GM12865 (cell line): ENCODE results near the gene EXOC4.

ENCODE experiments used
- DNase-seq: peaks from one replicate; pipeline ENCODE4 v3.0.0; 2010; ENCODE audit warnings: low read depth
- H3K4me3 ChIP-seq: 2 replicates; pipeline ENCODE4 v1.5.1; 2011; ENCODE audit warnings: mild to moderate bottlenecking, low read depth, low read length, control low read depth
- TF ChIP-seq, protein P1 (sequence below): IDR thresholded peaks from 2 replicates; pipeline ENCODE4 v1.5.1; 2011; ENCODE audit warnings: low read length, control low read depth, low read depth, inconsistent platforms; ENCODE audit not compliant: insufficient read depth; ENCODE audit errors: missing control alignments

The EXOC4 gene

DNA sequence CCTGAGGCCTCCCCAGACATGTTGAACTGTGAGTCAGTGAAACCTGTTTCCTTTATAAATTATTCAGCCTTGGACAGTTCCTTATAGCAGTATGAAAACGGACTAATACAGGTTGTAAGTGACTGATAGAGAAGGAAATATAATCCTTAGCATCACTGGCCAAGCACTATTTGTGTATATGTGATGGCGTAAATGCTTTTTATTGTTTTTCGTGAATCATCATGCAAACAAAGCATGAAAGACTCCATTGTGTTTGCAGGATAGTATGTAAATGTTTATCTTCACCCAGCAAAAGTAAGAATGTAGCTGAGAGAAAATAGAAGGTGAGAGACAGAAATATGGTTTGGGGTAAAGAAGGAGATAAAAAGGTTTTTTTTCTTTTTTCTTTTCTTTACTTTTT lies 781.8 kb downstream of the EXOC4 start:
- no peak overlapping the region for H3K4me3 ChIP-seq
- no peak for DNase-seq
- TF ChIP-seq, protein P1, sequence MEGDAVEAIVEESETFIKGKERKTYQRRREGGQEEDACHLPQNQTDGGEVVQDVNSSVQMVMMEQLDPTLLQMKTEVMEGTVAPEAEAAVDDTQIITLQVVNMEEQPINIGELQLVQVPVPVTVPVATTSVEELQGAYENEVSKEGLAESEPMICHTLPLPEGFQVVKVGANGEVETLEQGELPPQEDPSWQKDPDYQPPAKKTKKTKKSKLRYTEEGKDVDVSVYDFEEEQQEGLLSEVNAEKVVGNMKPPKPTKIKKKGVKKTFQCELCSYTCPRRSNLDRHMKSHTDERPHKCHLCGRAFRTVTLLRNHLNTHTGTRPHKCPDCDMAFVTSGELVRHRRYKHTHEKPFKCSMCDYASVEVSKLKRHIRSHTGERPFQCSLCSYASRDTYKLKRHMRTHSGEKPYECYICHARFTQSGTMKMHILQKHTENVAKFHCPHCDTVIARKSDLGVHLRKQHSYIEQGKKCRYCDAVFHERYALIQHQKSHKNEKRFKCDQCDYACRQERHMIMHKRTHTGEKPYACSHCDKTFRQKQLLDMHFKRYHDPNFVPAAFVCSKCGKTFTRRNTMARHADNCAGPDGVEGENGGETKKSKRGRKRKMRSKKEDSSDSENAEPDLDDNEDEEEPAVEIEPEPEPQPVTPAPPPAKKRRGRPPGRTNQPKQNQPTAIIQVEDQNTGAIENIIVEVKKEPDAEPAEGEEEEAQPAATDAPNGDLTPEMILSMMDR, result no peak

- DNase-seq, result no peak
- TF ChIP-seq, protein P1, result no peak
- no peak overlapping the region for H3K4me3 ChIP-seq
Measured at GRCh38 chr7:134037991-134038390, 785.1 kb downstream of the EXOC4 start.

- H3K4me3 ChIP-seq, result no peak overlapping the region
- no peak for DNase-seq
- TF ChIP-seq, protein P1, result no peak
Measured at GRCh38 chr7:134040988-134041387, 788.1 kb downstream of the EXOC4 start.

DNA sequence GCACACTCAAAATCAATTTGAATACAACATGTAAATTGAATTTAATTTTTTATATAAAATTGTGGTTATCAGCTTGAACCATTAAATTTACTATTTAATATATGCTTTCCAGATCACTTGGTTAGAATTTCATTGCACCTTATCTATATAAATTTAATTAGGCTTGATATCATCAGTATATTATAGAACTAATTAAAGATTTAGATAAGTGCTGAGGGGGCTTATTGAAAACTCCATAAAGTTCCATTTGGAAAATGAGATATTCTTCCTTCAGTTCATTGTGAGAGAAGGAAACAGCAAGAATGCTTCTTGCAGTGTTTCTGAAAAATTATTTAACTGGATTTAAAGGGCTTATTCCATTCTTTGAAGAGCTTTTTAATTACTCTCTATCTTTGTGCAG lies 788.6 kb downstream of the EXOC4 start:
- DNase-seq, result no peak

GRCh38 chr7:134042307-134042706 lies 789.4 kb downstream of the EXOC4 start:
- no peak overlapping the region for H3K4me3 ChIP-seq
- no peak for DNase-seq
- TF ChIP-seq, protein P1, result no peak

More for the DNA sequence above, 788.6 kb downstream of the EXOC4 start:
- H3K4me3 ChIP-seq, result no peak overlapping the region
- TF ChIP-seq, protein P1, result no peak

GRCh38 chr7:134044682-134045081 lies 791.8 kb downstream of the EXOC4 start:
- TF ChIP-seq, protein P1, result no peak
- no peak overlapping the region for H3K4me3 ChIP-seq
- DNase-seq, result no peak

- no peak overlapping the region for H3K4me3 ChIP-seq
- TF ChIP-seq, protein P1, result no peak
- no peak for DNase-seq
Measured at GRCh38 chr7:134045716-134046115, 792.8 kb downstream of the EXOC4 start.
